Central memory CD8-positive, alpha-beta T cell (primary cell): ENCODE data around the gene OR5B17.
"Not testable (repeated sequence)": the region's sequence is repeated elsewhere in the genome, so short reads cannot be mapped to it uniquely, and the experiment has no call there.

Experiments
- ATAC-seq: fragments of 150-1000 bp; cut with Tn5 transposase; replicated peaks from 2 replicates; pipeline ENCODE4 v1.10.0; 2022; ENCODE audit warnings: mild to moderate bottlenecking, moderate FRiP score, moderate number of reproducible peaks; ENCODE audit not compliant: poor library complexity, severe bottlenecking; ENCODE audit errors: extremely low read depth
- DNase-seq, 2 donors: peaks; one replicate each; pipeline ENCODE4 v3.0.0; 2021; ENCODE audit warnings: low spot score in 2 of 2
- H3K27ac Mint-ChIP-seq: one replicate; pipeline ENCODE4 v1.8.0; 2022; ENCODE audit warnings: low read depth, mild to moderate bottlenecking, moderate library complexity, mixed read lengths
- H3K27me3 Mint-ChIP-seq: one replicate; pipeline ENCODE4 v1.8.0; 2022; ENCODE audit warnings: mixed read lengths
- H3K36me3 Mint-ChIP-seq: one replicate; pipeline ENCODE4 v1.8.0; 2022; ENCODE audit warnings: mild to moderate bottlenecking, moderate library complexity, mixed read lengths; ENCODE audit not compliant: insufficient read depth
- H3K4me1 Mint-ChIP-seq: one replicate; pipeline ENCODE4 v1.8.0; 2022; ENCODE audit warnings: mixed read lengths
- H3K4me3 Mint-ChIP-seq: one replicate; pipeline ENCODE4 v1.8.0; 2022; ENCODE audit warnings: mild to moderate bottlenecking, moderate library complexity, mixed read lengths
- H3K9me3 Mint-ChIP-seq: one replicate; pipeline ENCODE4 v1.8.0; 2022; ENCODE audit warnings: mixed read lengths

Gene OR5B17

GRCh38 chr11:58358969-58359368 lies at the start of gene OR5B17:
OR5B17 (minus strand) TSS chr11:58359069; CDS start chr11:58359069, 0 bp downstream.
- Mint-ChIP-seq H3K36me3 (no peaks in the 10 kb centered on the region), H3K9me3 (no peaks in the 10 kb centered on the region), H3K4me3 (no peak within 1 kb of the TSS), H3K27me3 (peaks cover 36% of the 10 kb centered on the region), H3K27ac (no peak within 1 kb of the TSS), H3K4me1 (no peaks in the 10 kb centered on the region)
- ATAC-seq (no peak), DNase-seq (no peak)

- Mint-ChIP-seq H3K4me3 (no peak within 1 kb of the TSS), H3K27ac (no peak within 1 kb of the TSS), H3K4me1 (no peaks in the 10 kb centered on the region), H3K27me3 (peaks cover 43% of the 10 kb centered on the region), H3K36me3 (no peaks in the 10 kb centered on the region), H3K9me3 (peaks cover 22% of the 10 kb centered on the region)
- no peak for DNase-seq
- ATAC-seq, result no peak
Observed at GRCh38 chr11:58406774-58407173, 47.9 kb upstream of the OR5B17 start, which contains the start of gene OR5B3. OR5B3 (minus strand) TSS chr11:58406874; CDS start chr11:58403409, 3,465 bp downstream.

GRCh38 chr11:58399622-58400021 lies 40.8 kb upstream of the OR5B17 start:
- not testable (repeated sequence) for H3K4me1 Mint-ChIP-seq, H3K27ac Mint-ChIP-seq, ATAC-seq, H3K4me3 Mint-ChIP-seq, DNase-seq, H3K36me3 Mint-ChIP-seq, H3K9me3 Mint-ChIP-seq
- peaks cover 16% of the 10 kb centered on the region for H3K27me3 Mint-ChIP-seq

- H3K27ac Mint-ChIP-seq, result no peak overlapping the region
- H3K27me3 Mint-ChIP-seq, result peaks cover 13% of the 10 kb centered on the region
- H3K4me1 Mint-ChIP-seq, result no peaks in the 10 kb centered on the region
- H3K9me3 Mint-ChIP-seq, result peaks cover 6% of the 10 kb centered on the region
- no peak for DNase-seq
- no peak overlapping the region for H3K4me3 Mint-ChIP-seq
- no peaks in the 10 kb centered on the region for H3K36me3 Mint-ChIP-seq
- ATAC-seq, result no peak
Observed at GRCh38 chr11:58395581-58395980, 36.7 kb upstream of the OR5B17 start.

GRCh38 chr11:58394195-58394594 lies 35.3 kb upstream of the OR5B17 start:
- ATAC-seq (no peak), DNase-seq (no peak)
- H3K36me3 Mint-ChIP-seq, result no peaks in the 10 kb centered on the region
- H3K9me3 Mint-ChIP-seq, result peaks cover 6% of the 10 kb centered on the region
- H3K4me3 Mint-ChIP-seq, result no peak overlapping the region
- no peak overlapping the region for H3K27ac Mint-ChIP-seq
- H3K4me1 Mint-ChIP-seq, result no peaks in the 10 kb centered on the region
- peaks cover 13% of the 10 kb centered on the region for H3K27me3 Mint-ChIP-seq

- DNase-seq (no peak), ATAC-seq (no peak)
- Mint-ChIP-seq H3K36me3 (no peaks in the 10 kb centered on the region), H3K27me3 (peaks cover 13% of the 10 kb centered on the region), H3K4me1 (no peaks in the 10 kb centered on the region), H3K9me3 (peaks cover 6% of the 10 kb centered on the region), H3K4me3 (no peak overlapping the region), H3K27ac (no peak overlapping the region)
Observed at GRCh38 chr11:58392746-58393145, 33.9 kb upstream of the OR5B17 start.

- no peak for DNase-seq
- H3K9me3 Mint-ChIP-seq, result peaks cover 6% of the 10 kb centered on the region
- no peak for ATAC-seq
- H3K4me1 Mint-ChIP-seq, result no peaks in the 10 kb centered on the region
- no peaks in the 10 kb centered on the region for H3K36me3 Mint-ChIP-seq
- no peak overlapping the region for H3K4me3 Mint-ChIP-seq
- H3K27ac Mint-ChIP-seq, result no peak overlapping the region
- peaks cover 13% of the 10 kb centered on the region for H3K27me3 Mint-ChIP-seq
Observed at GRCh38 chr11:58391879-58392278, 33.0 kb upstream of the OR5B17 start.

- no peak overlapping the region for H3K4me3 Mint-ChIP-seq
- DNase-seq (no peak), ATAC-seq (no peak)
- no peak overlapping the region for H3K27ac Mint-ChIP-seq
- peaks cover 6% of the 10 kb centered on the region for H3K9me3 Mint-ChIP-seq
- H3K27me3 Mint-ChIP-seq, result peaks cover 13% of the 10 kb centered on the region
- H3K36me3 Mint-ChIP-seq, result no peaks in the 10 kb centered on the region
- H3K4me1 Mint-ChIP-seq, result no peaks in the 10 kb centered on the region
Observed at GRCh38 chr11:58390551-58391063, 31.7 kb upstream of the OR5B17 start.

GRCh38 chr11:58354727-58355126 lies 4.1 kb downstream of the OR5B17 start:
- no peak for DNase-seq
- ATAC-seq, result no peak
- H3K9me3 Mint-ChIP-seq, result no peaks in the 10 kb centered on the region
- H3K4me3 Mint-ChIP-seq, result no peak overlapping the region
- H3K27me3 Mint-ChIP-seq, result peaks cover 48% of the 10 kb centered on the region
- H3K4me1 Mint-ChIP-seq, result no peaks in the 10 kb centered on the region
- no peaks in the 10 kb centered on the region for H3K36me3 Mint-ChIP-seq
- H3K27ac Mint-ChIP-seq, result no peak overlapping the region

GRCh38 chr11:58345204-58345603 lies 13.7 kb downstream of the OR5B17 start:
- H3K9me3 Mint-ChIP-seq, result no peaks in the 10 kb centered on the region
- H3K36me3 Mint-ChIP-seq, result no peaks in the 10 kb centered on the region
- DNase-seq (no peak), ATAC-seq (no peak)
- H3K4me1 Mint-ChIP-seq, result no peaks in the 10 kb centered on the region
- H3K4me3 Mint-ChIP-seq, result no peak overlapping the region
- peaks cover 34% of the 10 kb centered on the region for H3K27me3 Mint-ChIP-seq
- no peak overlapping the region for H3K27ac Mint-ChIP-seq

GRCh38 chr11:58334708-58335107 lies 24.2 kb downstream of the OR5B17 start:
- no peak for ATAC-seq
- Mint-ChIP-seq H3K4me3 (no peak overlapping the region), H3K27me3 (peaks cover 66% of the 10 kb centered on the region), H3K27ac (no peak overlapping the region), H3K36me3 (no peaks in the 10 kb centered on the region), H3K4me1 (no peaks in the 10 kb centered on the region), H3K9me3 (peaks cover 17% of the 10 kb centered on the region)
- no peak for DNase-seq

GRCh38 chr11:58330861-58331260 lies 28.0 kb downstream of the OR5B17 start:
- H3K9me3 Mint-ChIP-seq, result peaks cover 17% of the 10 kb centered on the region
- no peaks in the 10 kb centered on the region for H3K4me1 Mint-ChIP-seq
- DNase-seq (no peak), ATAC-seq (no peak)
- no peaks in the 10 kb centered on the region for H3K36me3 Mint-ChIP-seq
- no peak overlapping the region for H3K27ac Mint-ChIP-seq
- peaks cover 81% of the 10 kb centered on the region for H3K27me3 Mint-ChIP-seq
- H3K4me3 Mint-ChIP-seq, result no peak overlapping the region

- H3K4me1 Mint-ChIP-seq, result no peaks in the 10 kb centered on the region
- no peak overlapping the region for H3K27ac Mint-ChIP-seq
- no peak overlapping the region for H3K4me3 Mint-ChIP-seq
- H3K36me3 Mint-ChIP-seq, result no peaks in the 10 kb centered on the region
- DNase-seq (no peak), ATAC-seq (no peak)
- no peaks in the 10 kb centered on the region for H3K9me3 Mint-ChIP-seq
- H3K27me3 Mint-ChIP-seq, result peaks cover 16% of the 10 kb centered on the region
Observed at GRCh38 chr11:58318532-58318931, 40.3 kb downstream of the OR5B17 start.
